Mucosa of rectum (tissue), 2 donors: ENCODE data around the gene MARVELD3.
A peak's percentile ranks its signal among the peaks of the same experiment; 100 is the strongest.

ENCODE experiments used
- H3K27ac ChIP-seq, 2 donors: one replicate each; pipeline ENCODE4 v1.7.0; 2013; ENCODE audit warnings: inconsistent platforms in 2 of 2, low read depth in 2 of 2, low read length in 2 of 2
- H3K27me3 ChIP-seq, 2 donors: one replicate each; pipeline ENCODE4 v1.7.0; 2013; ENCODE audit warnings: low read length in 2 of 2; ENCODE audit not compliant: control insufficient read depth in 2 of 2, insufficient read depth in 2 of 2
- H3K36me3 ChIP-seq, 2 donors: one replicate each; pipeline ENCODE4 v1.7.0; 2013; ENCODE audit warnings: low read length in 2 of 2; ENCODE audit not compliant: control insufficient read depth in 2 of 2, insufficient read depth in 2 of 2
- H3K4me1 ChIP-seq, 2 donors: one replicate each; pipeline ENCODE4 v1.7.0; 2013; ENCODE audit warnings: low read length in 2 of 2, mild to moderate bottlenecking in 1 of 2; ENCODE audit not compliant: control insufficient read depth in 2 of 2, insufficient read depth in 2 of 2
- H3K4me3 ChIP-seq, 2 donors: one replicate each; pipeline ENCODE4 v1.7.0; 2013; ENCODE audit warnings: low read length in 2 of 2
- H3K9ac ChIP-seq, 2 donors: one replicate each; pipeline ENCODE4 v1.7.0; 2013; ENCODE audit warnings: low read length in 2 of 2, low read depth in 1 of 2, mild to moderate bottlenecking in 1 of 2
- H3K9me3 ChIP-seq, 2 donors: one replicate each; pipeline ENCODE4 v1.7.0; 2013; ENCODE audit warnings: low read length in 2 of 2; ENCODE audit not compliant: control insufficient read depth in 2 of 2
- donor health status: healthy.
- donor health status: Normal muscosa, but diverticular disease.

The MARVELD3 gene

DNA sequence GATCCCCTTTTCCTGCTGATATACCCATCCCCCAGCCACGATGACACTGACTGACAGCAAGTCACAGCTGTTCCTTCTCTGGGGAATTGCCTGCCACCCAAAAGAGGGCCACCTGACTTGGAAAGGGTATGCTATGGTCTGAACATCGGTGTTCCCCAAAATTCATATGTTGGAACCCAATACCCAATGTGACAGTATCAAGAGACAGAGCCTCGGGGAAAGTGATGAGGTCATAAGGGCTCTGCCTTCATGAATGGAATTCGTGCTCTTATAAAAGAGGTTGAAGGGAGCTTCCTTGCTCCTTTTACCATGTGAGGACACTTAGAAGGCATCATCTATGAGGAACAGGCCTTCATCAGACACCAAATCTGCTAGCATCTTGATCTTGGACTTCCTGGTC lies 7.6 kb upstream of the MARVELD3 start:
- no peak overlapping the region for H3K27ac ChIP-seq
- no peaks in the 10 kb centered on the region for H3K36me3 ChIP-seq
- H3K4me1 ChIP-seq: no peaks in the 10 kb centered on the region
- H3K4me3 ChIP-seq: no peak overlapping the region
- no peak overlapping the region for H3K9ac ChIP-seq
- no peaks in the 10 kb centered on the region for H3K9me3 ChIP-seq
- no peaks in the 10 kb centered on the region for H3K27me3 ChIP-seq

DNA sequence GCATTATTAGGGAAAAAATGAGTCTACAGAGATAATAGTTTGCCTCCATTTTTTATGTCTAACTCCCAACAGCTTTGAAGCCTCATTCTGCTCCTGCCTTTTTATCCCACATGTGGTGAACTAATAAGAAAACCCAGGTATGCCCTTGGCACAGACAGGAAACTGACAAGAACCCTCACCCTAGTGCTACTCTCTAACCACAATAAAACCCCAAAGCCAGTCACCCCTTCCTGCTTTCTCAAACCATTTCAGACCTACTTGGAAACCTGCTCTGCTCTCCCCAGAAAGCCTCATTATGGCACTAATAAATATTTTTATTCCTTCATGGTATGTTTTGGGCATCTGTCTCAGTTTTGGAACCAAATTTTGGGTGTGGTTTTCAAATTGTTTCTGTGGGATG lies 3.9 kb upstream of the MARVELD3 start:
- Histone ChIP-seq H3K27me3 (no peaks in the 10 kb centered on the region), H3K9me3 (no peaks in the 10 kb centered on the region), H3K36me3 (no peaks in the 10 kb centered on the region), H3K9ac (no peak overlapping the region), H3K4me1 (no peaks in the 10 kb centered on the region), H3K27ac (no peak overlapping the region), H3K4me3 (no peak overlapping the region)

DNA sequence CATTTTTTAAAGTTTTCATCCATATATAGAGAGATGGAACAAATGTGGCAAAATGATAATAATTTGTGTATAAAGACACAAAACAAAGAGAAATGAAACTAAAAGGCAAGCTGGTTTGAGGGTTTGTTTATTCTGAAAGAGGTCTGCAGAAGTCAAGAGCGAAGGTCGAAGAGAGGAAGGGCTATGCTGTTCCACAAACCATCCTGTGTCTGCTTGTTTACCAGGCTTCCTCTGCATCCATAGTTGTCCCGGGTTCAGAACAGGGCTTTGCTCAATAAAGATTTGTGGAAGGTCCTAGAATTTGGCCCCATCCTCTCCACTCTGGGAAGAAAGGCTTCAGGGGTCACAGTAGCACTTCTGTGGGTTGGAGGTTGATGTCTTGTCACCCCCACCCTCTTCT lies 2.4 kb upstream of the MARVELD3 start:
- Histone ChIP-seq H3K4me3 (no peak overlapping the region), H3K9me3 (no peaks in the 10 kb centered on the region), H3K27ac (no peak overlapping the region), H3K36me3 (peaks cover 0 to under 1% of the 10 kb centered on the region in 2 donors), H3K27me3 (no peaks in the 10 kb centered on the region), H3K9ac (no peak overlapping the region), H3K4me1 (peaks cover 0 to 7% of the 10 kb centered on the region in 2 donors)

DNA sequence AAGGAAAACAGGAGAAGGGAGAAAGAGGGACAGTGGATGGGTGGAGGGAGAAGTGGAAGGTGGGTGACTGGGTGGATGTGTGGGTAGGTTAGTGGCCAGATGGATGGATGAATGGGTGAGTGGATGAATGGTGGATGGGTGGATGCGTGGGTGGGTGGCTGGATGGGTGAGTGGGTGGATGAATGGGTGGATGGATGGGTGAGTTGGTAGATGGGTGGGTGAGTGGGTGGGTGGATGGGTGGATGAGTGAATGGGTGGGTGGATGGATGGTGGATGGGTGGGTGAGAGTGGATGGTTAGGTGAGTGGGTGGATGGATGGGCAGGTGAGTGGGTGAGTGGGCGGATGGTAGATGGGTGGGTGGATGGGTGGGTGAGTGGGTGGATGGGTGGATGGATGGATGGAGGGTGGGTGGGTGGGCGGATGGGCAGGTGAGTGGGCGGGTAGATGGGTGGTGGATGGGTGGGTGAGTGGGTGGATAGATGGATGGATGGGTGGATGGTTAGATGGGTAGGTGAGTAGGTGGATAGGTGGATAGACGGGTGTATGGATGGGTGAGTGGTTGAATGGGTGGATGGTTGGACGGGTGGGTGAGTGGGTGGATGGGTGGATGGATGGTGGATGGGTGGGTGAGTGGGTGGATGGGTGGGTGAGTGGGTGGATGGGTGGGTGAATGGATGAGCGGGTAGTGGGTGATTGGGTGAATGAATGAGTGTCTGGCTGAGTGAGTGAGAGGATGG lies 702 bp upstream of the MARVELD3 start:
- H3K4me3 ChIP-seq: peak overlapping the region in 1 of 2 donors; percentile 79
- H3K9me3 ChIP-seq: no peaks in the 10 kb centered on the region
- H3K27ac ChIP-seq: peak overlapping the region in 1 of 2 donors; percentile 87
- no peaks in the 10 kb centered on the region for H3K27me3 ChIP-seq
- peaks cover 0 to 15% of the 10 kb centered on the region in 2 donors for H3K4me1 ChIP-seq
- H3K36me3 ChIP-seq: peaks cover 9% of the 10 kb centered on the region in 2 donors
- H3K9ac ChIP-seq: no peak overlapping the region

GRCh38 chr16:71626858-71627213 lies 852 bp downstream of the MARVELD3 start:
- peak overlapping the region; percentile 88 to 89 for H3K9ac ChIP-seq
- no peaks in the 10 kb centered on the region for H3K9me3 ChIP-seq
- no peaks in the 10 kb centered on the region for H3K27me3 ChIP-seq
- peaks cover 0 to 15% of the 10 kb centered on the region in 2 donors for H3K4me1 ChIP-seq
- H3K27ac ChIP-seq: peak overlapping the region; percentile 86 to 87
- H3K36me3 ChIP-seq: peaks cover 13 to 16% of the 10 kb centered on the region in 2 donors
- H3K4me3 ChIP-seq: peak overlapping the region; percentile 79

- H3K27ac ChIP-seq: peak overlapping the region; percentile 39 to 86
- H3K36me3 ChIP-seq: peaks cover 13 to 19% of the 10 kb centered on the region in 2 donors
- H3K9me3 ChIP-seq: no peaks in the 10 kb centered on the region
- peak overlapping the region; percentile 67 to 79 for H3K4me3 ChIP-seq
- no peaks in the 10 kb centered on the region for H3K27me3 ChIP-seq
- H3K4me1 ChIP-seq: peaks cover 0 to 15% of the 10 kb centered on the region in 2 donors
- H3K9ac ChIP-seq: peak overlapping the region in 1 of 2 donors; percentile 89
Measured at GRCh38 chr16:71627731-71628181, 1.8 kb downstream of the MARVELD3 start.

GRCh38 chr16:71628810-71629209 lies 2.8 kb downstream of the MARVELD3 start:
- no peaks in the 10 kb centered on the region for H3K27me3 ChIP-seq
- no peak overlapping the region for H3K9ac ChIP-seq
- H3K9me3 ChIP-seq: no peaks in the 10 kb centered on the region
- H3K4me1 ChIP-seq: peaks cover 0 to 15% of the 10 kb centered on the region in 2 donors
- H3K36me3 ChIP-seq: peaks cover 15 to 19% of the 10 kb centered on the region in 2 donors
- no peak overlapping the region for H3K27ac ChIP-seq
- no peak overlapping the region for H3K4me3 ChIP-seq

- no peak overlapping the region for H3K27ac ChIP-seq
- no peaks in the 10 kb centered on the region for H3K9me3 ChIP-seq
- H3K4me3 ChIP-seq: no peak overlapping the region
- H3K36me3 ChIP-seq: peaks cover 19 to 21% of the 10 kb centered on the region in 2 donors
- no peaks in the 10 kb centered on the region for H3K27me3 ChIP-seq
- H3K4me1 ChIP-seq: peaks cover 0 to 15% of the 10 kb centered on the region in 2 donors
- H3K9ac ChIP-seq: no peak overlapping the region
Measured at GRCh38 chr16:71629278-71630016, 3.5 kb downstream of the MARVELD3 start.

DNA sequence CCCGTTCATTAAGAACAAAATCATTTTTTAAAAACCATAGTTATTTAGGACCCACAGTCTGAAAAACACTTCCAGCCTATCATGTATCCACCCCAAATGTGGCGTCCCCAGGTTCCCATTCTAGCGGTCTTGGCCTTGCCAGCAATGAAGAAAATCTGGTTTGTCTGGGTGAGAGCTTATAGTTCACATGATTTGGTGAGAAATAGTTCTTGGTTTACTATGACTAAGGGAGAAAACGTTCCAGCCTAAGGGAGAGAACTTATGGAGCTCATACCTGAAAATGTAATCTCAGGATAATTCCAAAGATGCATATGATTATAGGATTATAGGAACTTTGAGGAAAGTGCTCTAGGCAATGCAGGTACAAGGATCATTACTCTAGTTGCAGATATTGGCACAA lies 4.8 kb downstream of the MARVELD3 start:
- Histone ChIP-seq H3K4me3 (no peak overlapping the region), H3K9me3 (no peaks in the 10 kb centered on the region), H3K9ac (no peak overlapping the region), H3K27me3 (no peaks in the 10 kb centered on the region), H3K4me1 (peaks cover 0 to 15% of the 10 kb centered on the region in 2 donors), H3K27ac (no peak overlapping the region), H3K36me3 (peaks cover 22 to 26% of the 10 kb centered on the region in 2 donors)

- Histone ChIP-seq H3K9ac (no peak overlapping the region), H3K36me3 (peaks cover 22 to 26% of the 10 kb centered on the region in 2 donors), H3K9me3 (no peaks in the 10 kb centered on the region), H3K4me1 (peaks cover 0 to 15% of the 10 kb centered on the region in 2 donors), H3K27me3 (no peaks in the 10 kb centered on the region), H3K4me3 (no peak overlapping the region), H3K27ac (no peak overlapping the region)
Measured at GRCh38 chr16:71631776-71632175, 5.8 kb downstream of the MARVELD3 start.
